HG03575 (cell line): ENCODE measurements around the gene TAB3.
"Not testable (repeated sequence)": the region's sequence is repeated elsewhere in the genome, so short reads cannot be mapped to it uniquely, and the experiment has no call there.

Experiments
- ATAC-seq: cut with Tn5 transposase; IDR thresholded peaks from one replicate; pipeline ENCODE4 v1.9.1; 2021; ENCODE audit not compliant: unreplicated experiment, insufficient number of reproducible peaks, low FRiP score; ENCODE audit errors: extremely low read depth

TAB3 gene

GRCh38 chrX:30830326-30830943 is 58.6 kb downstream of the TAB3 start:
- ATAC-seq, result no peak

- ATAC-seq, result no peak
Measured at GRCh38 chrX:30824275-30824674, 64.8 kb downstream of the TAB3 start.

- no peak for ATAC-seq
Measured at GRCh38 chrX:30822764-30823163, 66.3 kb downstream of the TAB3 start.

GRCh38 chrX:30822068-30822681 is 66.9 kb downstream of the TAB3 start:
- ATAC-seq, result peak; percentile 73

GRCh38 chrX:30821116-30821515 is 67.9 kb downstream of the TAB3 start:
- ATAC-seq, result no peak

GRCh38 chrX:30819080-30819479 is 70.0 kb downstream of the TAB3 start:
- no peak for ATAC-seq

- ATAC-seq, result no peak
Measured at GRCh38 chrX:30816079-30816478, 73.0 kb downstream of the TAB3 start.

- no peak for ATAC-seq
Measured at GRCh38 chrX:30814978-30815377, 74.1 kb downstream of the TAB3 start.

- peak; percentile 99 for ATAC-seq
Measured at GRCh38 chrX:30812326-30812725, 76.7 kb downstream of the TAB3 start.

- no peak for ATAC-seq
Measured at GRCh38 chrX:30806187-30806728, 82.8 kb downstream of the TAB3 start.

GRCh38 chrX:30804462-30804861 is 84.6 kb downstream of the TAB3 start:
- ATAC-seq, result no peak

GRCh38 chrX:30800901-30801300 is 88.2 kb downstream of the TAB3 start:
- no peak for ATAC-seq

- no peak for ATAC-seq
Measured at GRCh38 chrX:30799327-30799726, 89.7 kb downstream of the TAB3 start.

GRCh38 chrX:30798810-30799209 is 90.2 kb downstream of the TAB3 start:
- no peak for ATAC-seq

- not testable (repeated sequence) for ATAC-seq
Measured at GRCh38 chrX:30797301-30797700, 91.8 kb downstream of the TAB3 start.

GRCh38 chrX:30795981-30796958 is 92.8 kb downstream of the TAB3 start:
- ATAC-seq, result no peak

- no peak for ATAC-seq
Measured at GRCh38 chrX:30794497-30794896, 94.6 kb downstream of the TAB3 start.

GRCh38 chrX:30793767-30794103 is 95.3 kb downstream of the TAB3 start:
- no peak for ATAC-seq

- ATAC-seq, result no peak
Measured at GRCh38 chrX:30793075-30793766, 95.8 kb downstream of the TAB3 start.
